ENCODE measurements around the gene ZNF185. TPM values are rescaled to one million over a fixed set of nuclear protein-coding genes. Genes with fewer than 3 reads are reported as not detected.
A peak's percentile ranks its signal among the peaks of the same experiment; 100 is the strongest.

ZNF185 gene
- total RNA-seq, 3 donors from 2014 or later: 0.53 to 0.68 (median 0.61) TPM

DNA sequence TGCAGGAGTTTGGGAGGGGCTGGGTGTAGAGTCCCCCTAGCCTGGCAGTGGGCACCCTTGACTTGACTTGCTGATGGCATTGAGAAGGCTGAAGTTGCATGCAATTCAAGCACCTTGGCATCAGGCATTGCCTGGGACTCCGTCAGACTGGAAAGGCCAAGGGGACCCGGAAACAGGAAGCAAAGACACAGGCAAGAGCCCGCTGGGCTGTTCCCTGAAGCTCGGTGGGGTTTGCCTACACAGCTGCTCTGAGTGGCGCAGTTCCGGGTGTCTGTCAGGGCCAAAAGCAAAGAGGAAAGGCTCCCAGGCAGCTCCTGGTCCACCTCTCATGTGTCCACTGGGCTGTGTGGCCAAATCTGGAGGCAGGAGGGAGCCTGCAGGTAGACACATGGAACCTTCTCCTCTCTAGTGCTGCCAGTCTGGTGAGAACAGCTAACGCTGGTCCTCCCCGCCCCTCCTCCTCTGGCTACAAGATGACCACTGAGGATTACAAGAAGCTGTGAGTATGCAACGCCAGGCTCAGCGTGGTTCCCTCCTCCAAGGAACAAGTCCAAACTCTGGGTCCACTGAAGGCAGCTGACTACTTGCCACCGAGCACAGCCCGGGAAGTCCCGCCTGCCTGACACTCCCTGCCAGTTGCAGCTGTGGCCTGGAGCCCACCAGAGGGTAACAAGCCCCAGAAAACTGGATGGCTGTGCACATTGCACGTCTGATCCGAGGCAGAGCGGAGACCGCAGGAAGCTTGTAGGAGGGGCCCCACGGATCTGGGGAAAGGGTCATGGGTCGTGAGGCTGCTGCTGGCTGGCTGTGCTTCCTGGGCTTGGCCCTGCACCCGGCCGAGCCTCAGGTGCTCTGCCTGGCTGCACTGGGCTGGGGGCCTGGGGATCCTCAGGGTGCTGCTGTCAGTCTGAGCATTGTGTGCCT, 20.1 kb downstream of the ZNF185 start:
- Mint-ChIP-seq H3K4me1 (ENCODE audit: low read depth) (no peaks in the 10 kb centered on the region), H3K36me3 (ENCODE audit: insufficient read depth) (no peaks in the 10 kb centered on the region), H3K9me3 (no peaks in the 10 kb centered on the region), H3K27me3 (ENCODE audit: low read depth) (no peaks in the 10 kb centered on the region), H3K4me3 (no peak overlapping the region)
- ATAC-seq (no peak), DNase-seq (no peak)

DNA sequence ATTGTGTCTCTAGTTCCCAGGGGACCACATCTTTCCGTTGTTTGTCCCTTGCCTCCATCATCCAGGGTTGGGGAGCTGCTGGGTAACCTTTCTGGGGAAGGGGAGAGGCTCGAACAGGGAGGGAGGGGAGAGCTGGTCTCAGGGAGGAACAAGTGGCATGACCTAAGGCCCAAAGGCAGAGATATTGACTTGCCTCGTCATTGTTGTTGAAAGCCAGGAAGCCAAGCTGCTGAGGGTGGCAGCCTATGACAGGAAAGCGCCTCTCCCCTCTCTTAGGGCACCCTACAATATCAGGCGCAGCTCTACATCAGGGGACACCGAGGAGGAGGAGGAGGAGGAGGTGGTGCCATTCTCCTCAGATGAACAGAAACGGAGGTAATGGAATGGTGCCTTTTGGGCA, 20.8 kb downstream of the ZNF185 start:
- H3K4me3 Mint-ChIP-seq: no peak overlapping the region
- H3K36me3 Mint-ChIP-seq (ENCODE audit: insufficient read depth): no peaks in the 10 kb centered on the region
- no peaks in the 10 kb centered on the region for H3K27me3 Mint-ChIP-seq (ENCODE audit: low read depth)
- H3K9me3 Mint-ChIP-seq: no peaks in the 10 kb centered on the region
- no peak for ATAC-seq
- no peaks in the 10 kb centered on the region for H3K4me1 Mint-ChIP-seq (ENCODE audit: low read depth)
- no peak for DNase-seq

- Mint-ChIP-seq H3K4me1 (ENCODE audit: low read depth) (peaks cover 5% of the 10 kb centered on the region), H3K4me3 (no peak overlapping the region), H3K9me3 (no peaks in the 10 kb centered on the region), H3K27me3 (ENCODE audit: low read depth) (no peaks in the 10 kb centered on the region), H3K36me3 (ENCODE audit: insufficient read depth) (no peaks in the 10 kb centered on the region)
- DNase-seq: no peak
- no peak for ATAC-seq
Observed at GRCh38 chrX:152923599-152923998, 25.7 kb downstream of the ZNF185 start.

DNA sequence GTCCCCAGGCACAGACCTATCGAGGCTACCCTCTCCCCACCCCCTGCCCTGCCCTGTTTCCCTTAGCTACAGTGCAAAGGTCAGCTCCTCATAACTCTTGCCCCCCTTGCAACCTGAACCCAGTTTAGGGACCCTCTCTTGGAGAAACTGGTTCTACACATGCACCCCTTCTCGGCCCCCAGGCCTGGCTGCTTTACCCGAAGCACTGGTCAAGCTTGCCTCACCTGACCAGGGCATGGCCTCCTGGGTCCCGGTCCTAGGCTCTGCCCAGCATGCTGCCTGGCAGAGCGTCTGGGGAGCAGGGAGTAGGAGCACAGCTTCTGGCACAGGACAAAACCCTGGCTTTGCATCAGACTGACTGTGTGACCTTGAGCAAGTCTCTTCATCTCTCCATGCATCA, 28.0 kb downstream of the ZNF185 start:
- ATAC-seq (no peak), DNase-seq (no peak)
- Mint-ChIP-seq H3K36me3 (ENCODE audit: insufficient read depth) (no peaks in the 10 kb centered on the region), H3K4me3 (no peak overlapping the region), H3K4me1 (ENCODE audit: low read depth) (peaks cover 5% of the 10 kb centered on the region), H3K27me3 (ENCODE audit: low read depth) (no peaks in the 10 kb centered on the region), H3K9me3 (no peaks in the 10 kb centered on the region)

GRCh38 chrX:152926279-152926678, 28.4 kb downstream of the ZNF185 start:
- no peaks in the 10 kb centered on the region for H3K36me3 Mint-ChIP-seq (ENCODE audit: insufficient read depth)
- no peaks in the 10 kb centered on the region for H3K9me3 Mint-ChIP-seq
- H3K27me3 Mint-ChIP-seq (ENCODE audit: low read depth): no peaks in the 10 kb centered on the region
- DNase-seq (peak; percentile 43), ATAC-seq (peak; percentile 83 to 84)
- H3K4me3 Mint-ChIP-seq: no peak overlapping the region
- peaks cover 5% of the 10 kb centered on the region for H3K4me1 Mint-ChIP-seq (ENCODE audit: low read depth)

GRCh38 chrX:152926923-152927322, 29.1 kb downstream of the ZNF185 start:
- ATAC-seq (no peak), DNase-seq (no peak)
- H3K4me3 Mint-ChIP-seq: no peak overlapping the region
- peaks cover 5% of the 10 kb centered on the region for H3K4me1 Mint-ChIP-seq (ENCODE audit: low read depth)
- H3K36me3 Mint-ChIP-seq (ENCODE audit: insufficient read depth): no peaks in the 10 kb centered on the region
- H3K9me3 Mint-ChIP-seq: no peaks in the 10 kb centered on the region
- H3K27me3 Mint-ChIP-seq (ENCODE audit: low read depth): no peaks in the 10 kb centered on the region

DNA sequence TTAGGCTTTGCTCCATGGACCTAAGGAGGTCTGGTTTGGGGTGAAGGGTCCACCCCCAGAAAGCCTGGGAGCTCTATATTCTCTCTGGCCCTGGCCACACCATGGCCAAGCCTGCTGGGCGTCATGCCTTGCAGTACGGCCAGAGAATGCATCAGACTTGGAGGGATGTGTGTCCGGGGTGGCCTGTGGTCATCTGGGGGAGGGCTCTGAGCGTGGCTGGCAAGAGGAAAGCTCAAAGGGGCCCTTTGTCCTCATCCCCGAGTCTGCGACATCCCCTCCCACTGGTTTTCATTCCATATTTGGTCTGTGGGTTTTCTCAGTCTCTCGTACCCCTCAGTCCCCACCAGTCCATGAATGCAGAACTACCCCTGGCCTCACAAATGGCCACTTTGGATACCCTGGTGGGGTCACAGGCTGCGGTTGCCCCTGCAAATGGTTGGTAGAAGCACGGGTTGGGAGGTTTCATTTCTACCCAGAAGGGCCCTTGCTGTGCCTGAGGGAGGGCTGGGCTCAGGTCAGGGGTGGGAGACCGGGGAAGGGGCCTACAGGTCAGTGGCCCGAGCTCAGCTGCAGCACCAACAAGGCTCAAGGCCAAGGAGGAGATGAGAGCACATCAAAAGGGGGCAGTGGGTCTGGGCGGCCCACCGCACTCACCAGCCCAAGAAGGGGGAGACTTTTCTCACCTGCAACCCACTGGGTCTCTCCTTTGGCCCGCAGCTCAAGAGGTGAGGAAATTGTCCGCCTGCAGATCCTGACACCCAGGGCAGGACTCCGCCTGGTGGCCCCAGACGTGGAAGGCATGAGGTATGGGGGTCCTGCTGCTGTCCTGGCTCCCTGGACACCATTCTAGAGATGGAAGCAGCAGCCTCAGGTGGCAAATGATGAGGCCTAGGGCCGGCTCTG, 30.2 kb downstream of the ZNF185 start:
- no peak for DNase-seq
- Mint-ChIP-seq H3K27me3 (ENCODE audit: low read depth) (no peaks in the 10 kb centered on the region), H3K36me3 (ENCODE audit: insufficient read depth) (no peaks in the 10 kb centered on the region), H3K9me3 (no peaks in the 10 kb centered on the region), H3K4me3 (no peak overlapping the region), H3K4me1 (ENCODE audit: low read depth) (peaks cover 5% of the 10 kb centered on the region)
- no peak for ATAC-seq

GRCh38 chrX:152928761-152929400, 31.0 kb downstream of the ZNF185 start:
- Mint-ChIP-seq H3K4me1 (ENCODE audit: low read depth) (peaks cover 4% of the 10 kb centered on the region), H3K4me3 (no peak overlapping the region), H3K27me3 (ENCODE audit: low read depth) (no peaks in the 10 kb centered on the region), H3K9me3 (no peaks in the 10 kb centered on the region), H3K36me3 (ENCODE audit: insufficient read depth) (no peaks in the 10 kb centered on the region)
- ATAC-seq: no peak
- DNase-seq: no peak

- Mint-ChIP-seq H3K36me3 (ENCODE audit: insufficient read depth) (no peaks in the 10 kb centered on the region), H3K9me3 (no peaks in the 10 kb centered on the region), H3K4me1 (ENCODE audit: low read depth) (peaks cover 2% of the 10 kb centered on the region), H3K4me3 (no peak overlapping the region), H3K27me3 (ENCODE audit: low read depth) (no peaks in the 10 kb centered on the region)
- no peak for ATAC-seq
- DNase-seq: no peak
Observed at GRCh38 chrX:152929898-152930297, 32.0 kb downstream of the ZNF185 start.

GRCh38 chrX:152930516-152930915, 32.6 kb downstream of the ZNF185 start:
- no peaks in the 10 kb centered on the region for H3K36me3 Mint-ChIP-seq (ENCODE audit: insufficient read depth)
- no peaks in the 10 kb centered on the region for H3K9me3 Mint-ChIP-seq
- peaks cover 2% of the 10 kb centered on the region for H3K4me1 Mint-ChIP-seq (ENCODE audit: low read depth)
- no peak for DNase-seq
- ATAC-seq: no peak
- no peak overlapping the region for H3K4me3 Mint-ChIP-seq
- no peaks in the 10 kb centered on the region for H3K27me3 Mint-ChIP-seq (ENCODE audit: low read depth)

GRCh38 chrX:152932144-152932543, 34.3 kb downstream of the ZNF185 start:
- Mint-ChIP-seq H3K27me3 (ENCODE audit: low read depth) (no peaks in the 10 kb centered on the region), H3K4me1 (ENCODE audit: low read depth) (no peaks in the 10 kb centered on the region), H3K9me3 (no peaks in the 10 kb centered on the region), H3K36me3 (ENCODE audit: insufficient read depth) (no peaks in the 10 kb centered on the region), H3K4me3 (no peak overlapping the region)
- no peak for ATAC-seq
- no peak for DNase-seq

DNA sequence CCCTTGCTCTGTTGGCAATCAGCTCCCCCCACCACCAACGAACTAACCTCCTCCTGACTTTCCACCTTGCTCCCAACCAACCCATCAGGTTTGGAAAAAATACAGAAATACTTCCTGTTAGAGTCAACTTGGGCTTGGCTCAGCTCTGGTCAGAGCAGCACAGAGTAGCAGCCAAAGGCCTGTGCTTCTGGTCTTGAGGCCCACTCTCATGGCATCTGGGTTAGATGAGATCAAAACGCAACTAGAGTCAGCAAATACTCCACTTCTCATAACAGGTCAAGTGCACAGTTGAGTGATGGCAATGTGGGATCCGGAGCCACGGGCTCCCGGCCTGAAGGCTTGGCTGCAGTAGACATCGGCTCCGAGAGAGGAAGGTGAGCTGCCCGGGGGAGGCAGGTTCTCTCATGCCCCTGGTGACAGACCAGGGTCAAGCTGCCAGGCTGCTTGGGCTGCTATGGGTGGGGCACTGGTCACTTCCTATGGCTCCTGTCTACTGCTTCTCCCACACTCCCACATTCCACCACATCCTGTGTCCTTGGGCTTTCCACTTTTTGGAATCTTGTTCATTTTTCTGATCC, 34.8 kb downstream of the ZNF185 start:
- no peaks in the 10 kb centered on the region for H3K4me1 Mint-ChIP-seq (ENCODE audit: low read depth)
- no peaks in the 10 kb centered on the region for H3K36me3 Mint-ChIP-seq (ENCODE audit: insufficient read depth)

GRCh38 chrX:152936306-152936705, 38.4 kb downstream of the ZNF185 start:
- no peaks in the 10 kb centered on the region for H3K36me3 Mint-ChIP-seq (ENCODE audit: insufficient read depth)
- no peak for ATAC-seq
- no peak overlapping the region for H3K4me3 Mint-ChIP-seq
- H3K4me1 Mint-ChIP-seq (ENCODE audit: low read depth): no peaks in the 10 kb centered on the region
- H3K27me3 Mint-ChIP-seq (ENCODE audit: low read depth): no peaks in the 10 kb centered on the region
- H3K9me3 Mint-ChIP-seq: no peaks in the 10 kb centered on the region
- DNase-seq: no peak

More for the DNA sequence above, 34.8 kb downstream of the ZNF185 start:
- Mint-ChIP-seq H3K9me3 (no peaks in the 10 kb centered on the region), H3K27me3 (ENCODE audit: low read depth) (no peaks in the 10 kb centered on the region), H3K4me3 (no peak overlapping the region)
- DNase-seq (no peak), ATAC-seq (no peak)

DNA sequence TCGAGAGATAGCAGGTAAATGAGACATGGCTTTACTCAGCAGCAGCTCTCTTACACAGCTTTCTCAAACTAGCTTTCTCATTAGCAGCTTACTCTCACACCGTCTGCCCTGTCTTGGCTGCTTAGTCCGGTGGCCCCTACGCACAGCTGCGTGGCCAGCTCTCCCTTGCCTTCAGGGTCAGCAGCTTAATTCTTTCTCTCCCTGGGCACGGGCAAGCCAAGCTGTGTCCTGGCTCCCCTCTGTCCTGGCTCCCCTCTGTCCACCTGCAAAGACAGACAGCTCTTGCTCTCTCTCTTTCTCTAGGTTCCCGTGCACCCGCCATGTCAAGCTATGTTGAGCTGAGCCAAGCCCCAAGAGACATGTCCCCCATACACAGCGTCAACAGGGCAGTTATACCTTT, 39.4 kb downstream of the ZNF185 start:
- Mint-ChIP-seq H3K4me3 (no peak overlapping the region), H3K27me3 (ENCODE audit: low read depth) (no peaks in the 10 kb centered on the region), H3K36me3 (ENCODE audit: insufficient read depth) (no peaks in the 10 kb centered on the region), H3K4me1 (ENCODE audit: low read depth) (peaks cover 2% of the 10 kb centered on the region), H3K9me3 (no peaks in the 10 kb centered on the region)
- DNase-seq (no peak), ATAC-seq (no peak)
